Fibroblast of lung (primary cell): ENCODE results near the gene NONO. TPM values are rescaled to one million over a fixed set of nuclear protein-coding genes. Genes with fewer than 3 reads are reported as not detected.

Source experiments
- DNase-seq, 2 donors: peaks; one replicate each; pipeline versions ENCODE4 v3.0.0 to v3.0.0-alpha.2; 2010; ENCODE audit warnings: low read depth in 2 of 2
- H2AFZ ChIP-seq: 2 replicates; pipeline ENCODE4 v1.5.1; 2012; ENCODE audit warnings: low read length, control low read depth, inconsistent platforms
- H3K27ac ChIP-seq: 2 replicates; pipeline ENCODE4 v1.5.1; 2011; ENCODE audit warnings: low read length, control low read depth; ENCODE audit not compliant: insufficient read depth
- H3K27me3 ChIP-seq: 2 replicates; pipeline ENCODE4 v1.5.1; 2011; ENCODE audit warnings: mild to moderate bottlenecking, low read length; ENCODE audit not compliant: control insufficient read depth, insufficient read depth
- H3K36me3 ChIP-seq: 2 replicates; pipeline ENCODE4 v1.5.1; 2011; ENCODE audit warnings: low read length; ENCODE audit not compliant: control insufficient read depth, insufficient read depth
- H3K4me1 ChIP-seq: 2 replicates; pipeline ENCODE4 v1.5.1; 2011; ENCODE audit warnings: low read length; ENCODE audit not compliant: control insufficient read depth, insufficient read depth; ENCODE audit errors: extremely low read depth
- H3K4me2 ChIP-seq: 2 replicates; pipeline ENCODE4 v1.5.1; 2011; ENCODE audit warnings: low read length, control low read depth; ENCODE audit not compliant: insufficient read depth; ENCODE audit errors: extremely low read depth
- H3K4me3 ChIP-seq, 4 experiments: fragments of 200-600 bp in 1 of 4; sonication (generic) in 1 of 4; replicated peaks in 1 of 4; 2 replicates each; pipeline ENCODE4 v1.5.1; 2011 to 2016; ENCODE audit warnings: low read length in 4 of 4, low read depth in 3 of 4, mild to moderate bottlenecking in 3 of 4, control low read depth in 2 of 4, inconsistent platforms in 1 of 4, mixed read lengths in 1 of 4; ENCODE audit not compliant: insufficient read depth in 1 of 4; ENCODE audit errors: control extremely low read depth in 1 of 4
- H3K79me2 ChIP-seq: 2 replicates; pipeline ENCODE4 v1.5.1; 2012; ENCODE audit warnings: mild to moderate bottlenecking, low read length, inconsistent platforms; ENCODE audit not compliant: control insufficient read depth, insufficient read depth
- H3K9ac ChIP-seq: 2 replicates; pipeline ENCODE4 v1.5.1; 2011; ENCODE audit warnings: mild to moderate bottlenecking, low read length, control low read depth; ENCODE audit not compliant: insufficient read depth
- H3K9me3 ChIP-seq: 2 replicates; pipeline ENCODE4 v1.5.1; 2012; ENCODE audit warnings: low read depth, low read length; ENCODE audit not compliant: control insufficient read depth, insufficient read depth
- H4K20me1 ChIP-seq: 2 replicates; pipeline ENCODE4 v1.5.1; 2011; ENCODE audit warnings: low read length; ENCODE audit not compliant: control insufficient read depth, insufficient read depth; ENCODE audit errors: extremely low read depth
- CTCF ChIP-seq, 2 donors: IDR thresholded peaks in 1 of 2; conservative IDR thresholded peaks in 1 of 2; 1 replicate in 1 of 2; 2 replicates in 1 of 2; pipeline ENCODE4 v1.5.1; 2011 to 2012; ENCODE audit warnings: low read length in 2 of 2, control low read depth in 1 of 2, inconsistent platforms in 1 of 2, low read depth in 1 of 2, mild to moderate bottlenecking in 1 of 2
- EZH2 ChIP-seq: IDR thresholded peaks from 2 replicates; pipeline ENCODE4 v1.5.1; 2012; ENCODE audit warnings: low read length, control low read depth, mild to moderate bottlenecking; ENCODE audit errors: missing control alignments
- polyA plus RNA-seq, 2 donors: library from polyadenylated mRNA; depleted of rRNA in 1 of 2; stranded (reverse) in 1 of 2; unstranded in 1 of 2; fragments of >200 nt; gene quantifications; 2 replicates each; pipeline ENCODE4 v1.2.1, GENCODE V29; 2011 to 2012; ENCODE audit warnings: missing spikeins in 1 of 2
- total RNA-seq: library from RNA; depleted of rRNA; stranded (reverse); fragments of >200 nt; gene quantifications from 2 replicates; pipeline ENCODE4 v1.2.1, GENCODE V29; 2014

The NONO gene
- total and polyA plus RNA-seq, 2 donors (not counting 1 experiment from before 2014, with no cell fraction given): 165 to 355 TPM

- Histone ChIP-seq H3K36me3 (no peaks in the 10 kb centered on the region), H3K4me2 (peak overlapping the region; percentile 93), H3K27me3 (no peaks in the 10 kb centered on the region), H2AFZ (no peak overlapping the region), H3K79me2 (no peaks in the 10 kb centered on the region), H3K9ac (no peak overlapping the region), H4K20me1 (no peaks in the 10 kb centered on the region), H3K4me1 (peaks cover 4% of the 10 kb centered on the region), H3K9me3 (no peaks in the 10 kb centered on the region), H3K27ac (no peak overlapping the region), H3K4me3 (peak overlapping the region in 2 of 4 experiments; percentile 6 to 75)
- DNase-seq: no peak
- TF ChIP-seq CTCF (conservative IDR thresholded peaks at IDR 0.05 in 1 of 2, IDR thresholded peaks at IDR 0.05 in 1 of 2; ENCODE audit: low read depth in 1 of 2, low read length in 2 of 2) (no peak), EZH2 (no peak)
Observed at GRCh38 chrX:71252221-71252620, 31.2 kb upstream of the NONO start.

GRCh38 chrX:71253253-71254091 is 30.0 kb upstream of the NONO start:
- peak overlapping the region; percentile 93 for H3K4me2 ChIP-seq
- peak overlapping the region; percentile 32 for H3K27ac ChIP-seq
- peak overlapping the region; percentile 39 for H2AFZ ChIP-seq
- TF ChIP-seq EZH2 (no peak), CTCF (conservative IDR thresholded peaks at IDR 0.05 in 1 of 2, IDR thresholded peaks at IDR 0.05 in 1 of 2; ENCODE audit: low read depth in 1 of 2, low read length in 2 of 2) (peak; percentile 28 to 51)
- peak; percentile 30 to 36 for DNase-seq
- H3K79me2 ChIP-seq: no peaks in the 10 kb centered on the region
- H3K27me3 ChIP-seq: no peaks in the 10 kb centered on the region
- H3K4me1 ChIP-seq: peaks cover 4% of the 10 kb centered on the region
- H3K36me3 ChIP-seq: no peaks in the 10 kb centered on the region
- no peaks in the 10 kb centered on the region for H4K20me1 ChIP-seq
- peak overlapping the region; percentile 75 to 76 (median 75) for H3K4me3 ChIP-seq
- peak overlapping the region; percentile 66 for H3K9ac ChIP-seq
- no peaks in the 10 kb centered on the region for H3K9me3 ChIP-seq

- DNase-seq: peak; percentile 81 to 83
- peak within 1 kb of the TSS; percentile 62 for H2AFZ ChIP-seq
- TF ChIP-seq EZH2: no peak
- TF ChIP-seq CTCF (conservative IDR thresholded peaks at IDR 0.05 in 1 of 2, IDR thresholded peaks at IDR 0.05 in 1 of 2; ENCODE audit: low read depth in 1 of 2, low read length in 2 of 2): no peak
- no peaks in the 10 kb centered on the region for H3K79me2 ChIP-seq
- H3K9me3 ChIP-seq: no peaks in the 10 kb centered on the region
- H3K36me3 ChIP-seq: no peaks in the 10 kb centered on the region
- no peaks in the 10 kb centered on the region for H4K20me1 ChIP-seq
- peak within 1 kb of the TSS; percentile 69 for H3K27ac ChIP-seq
- H3K4me1 ChIP-seq: peaks cover 4% of the 10 kb centered on the region
- H3K4me3 ChIP-seq: peak within 1 kb of the TSS; percentile 75 to 76 (median 75)
- H3K27me3 ChIP-seq: no peaks in the 10 kb centered on the region
- H3K4me2 ChIP-seq: peak within 1 kb of the TSS; percentile 93
- H3K9ac ChIP-seq: peak within 1 kb of the TSS; percentile 66
Observed at GRCh38 chrX:71254092-71254963, 29.1 kb upstream of the NONO start, which contains the start of gene ZMYM3. TSS of gene ZMYM3 (minus strand) at chrX:71254140. CDS start at chrX:71253255, 885 bp downstream.
